Femur (tissue), 1 donor: Measurements from ENCODE around the gene OSBP.
"Not testable (repeated sequence)": the region's sequence is repeated elsewhere in the genome, so short reads cannot be mapped to it uniquely, and the experiment has no call there.

Experiments used
- DNase-seq: peaks from one replicate; pipeline ENCODE4 v3.0.0-alpha.2; 2017

Gene OSBP, protein sequence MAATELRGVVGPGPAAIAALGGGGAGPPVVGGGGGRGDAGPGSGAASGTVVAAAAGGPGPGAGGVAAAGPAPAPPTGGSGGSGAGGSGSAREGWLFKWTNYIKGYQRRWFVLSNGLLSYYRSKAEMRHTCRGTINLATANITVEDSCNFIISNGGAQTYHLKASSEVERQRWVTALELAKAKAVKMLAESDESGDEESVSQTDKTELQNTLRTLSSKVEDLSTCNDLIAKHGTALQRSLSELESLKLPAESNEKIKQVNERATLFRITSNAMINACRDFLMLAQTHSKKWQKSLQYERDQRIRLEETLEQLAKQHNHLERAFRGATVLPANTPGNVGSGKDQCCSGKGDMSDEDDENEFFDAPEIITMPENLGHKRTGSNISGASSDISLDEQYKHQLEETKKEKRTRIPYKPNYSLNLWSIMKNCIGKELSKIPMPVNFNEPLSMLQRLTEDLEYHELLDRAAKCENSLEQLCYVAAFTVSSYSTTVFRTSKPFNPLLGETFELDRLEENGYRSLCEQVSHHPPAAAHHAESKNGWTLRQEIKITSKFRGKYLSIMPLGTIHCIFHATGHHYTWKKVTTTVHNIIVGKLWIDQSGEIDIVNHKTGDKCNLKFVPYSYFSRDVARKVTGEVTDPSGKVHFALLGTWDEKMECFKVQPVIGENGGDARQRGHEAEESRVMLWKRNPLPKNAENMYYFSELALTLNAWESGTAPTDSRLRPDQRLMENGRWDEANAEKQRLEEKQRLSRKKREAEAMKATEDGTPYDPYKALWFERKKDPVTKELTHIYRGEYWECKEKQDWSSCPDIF

DNA sequence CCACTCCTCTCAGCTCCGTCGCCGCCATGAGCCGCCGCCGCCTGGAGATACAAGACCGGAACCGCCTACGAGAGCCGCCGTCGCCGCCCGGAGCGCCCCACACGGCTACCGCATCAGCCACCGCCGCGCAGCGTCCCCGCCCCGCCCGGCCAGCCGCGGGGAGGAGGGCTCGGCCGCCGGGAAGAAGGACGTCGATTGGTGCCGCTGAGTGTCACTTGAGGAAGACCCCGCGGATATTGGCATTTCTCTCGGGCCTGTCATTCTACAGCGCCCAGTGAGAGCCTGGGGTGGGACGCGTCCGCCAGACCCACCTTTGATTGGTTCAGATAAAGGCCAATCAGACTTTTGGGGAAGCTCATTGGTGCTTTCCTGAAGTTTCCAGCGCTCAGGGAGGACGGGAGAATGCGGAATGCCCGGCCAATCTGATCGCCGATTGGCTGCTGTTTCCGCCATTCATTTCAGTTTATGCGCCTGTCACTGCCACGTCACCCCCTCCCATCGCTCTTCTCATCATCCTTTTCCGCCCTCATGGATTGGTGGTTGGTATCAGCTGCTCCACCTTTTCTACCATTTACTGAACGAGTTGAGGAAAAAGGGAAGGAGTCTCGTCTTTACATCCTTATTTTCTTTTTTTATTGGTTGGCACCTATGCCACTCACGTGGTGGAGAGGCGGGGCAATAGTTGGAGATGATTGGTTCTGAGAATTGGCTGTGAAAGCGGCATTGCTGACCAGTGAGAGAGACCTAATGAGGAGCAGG, at the start of gene OSBP:
Gene OSBP (minus strand): TSS at position 138 of the 759 bp plus-strand sequence. CDS start 110 bp downstream, at position 28.
- DNase-seq = peak; percentile 100

DNA sequence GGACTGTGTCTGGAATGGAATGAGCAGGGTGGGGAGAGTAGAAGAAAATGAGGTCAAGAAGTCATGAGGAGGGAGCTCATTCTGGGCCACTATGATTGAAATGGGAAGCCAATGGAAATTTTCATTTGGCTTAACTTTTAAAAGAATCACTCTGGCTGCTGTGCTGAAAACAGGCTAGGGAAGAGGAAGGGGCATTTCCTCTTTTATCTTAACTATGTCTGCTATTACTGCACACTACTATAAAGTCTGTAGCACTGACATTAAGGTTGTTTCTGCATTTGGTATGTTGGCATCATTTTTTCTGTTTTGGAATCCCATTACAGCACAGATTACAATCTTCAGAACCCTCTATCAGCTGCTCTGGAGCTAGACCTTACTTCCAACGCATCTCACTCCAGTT, 45.0 kb upstream of the OSBP start:
- DNase-seq = no peak

DNA sequence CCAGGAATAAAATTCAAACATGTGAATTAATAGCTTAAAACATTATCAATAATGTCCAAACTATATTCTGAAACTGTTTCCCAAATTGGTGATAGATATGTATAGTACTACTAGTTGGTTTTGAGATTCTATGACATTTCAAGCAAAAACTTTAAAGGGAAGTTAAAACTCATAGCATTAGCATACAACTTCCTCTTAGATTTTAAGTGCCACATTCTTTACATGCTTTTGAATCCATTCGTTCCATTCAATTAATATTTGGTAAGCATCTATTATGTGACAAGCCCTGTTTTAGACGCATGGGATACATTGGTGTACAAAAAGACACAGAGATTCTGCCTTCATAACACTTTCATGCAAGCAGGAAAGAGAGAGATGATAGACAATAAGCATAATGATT, 44.4 kb upstream of the OSBP start:
- no peak for DNase-seq

DNA sequence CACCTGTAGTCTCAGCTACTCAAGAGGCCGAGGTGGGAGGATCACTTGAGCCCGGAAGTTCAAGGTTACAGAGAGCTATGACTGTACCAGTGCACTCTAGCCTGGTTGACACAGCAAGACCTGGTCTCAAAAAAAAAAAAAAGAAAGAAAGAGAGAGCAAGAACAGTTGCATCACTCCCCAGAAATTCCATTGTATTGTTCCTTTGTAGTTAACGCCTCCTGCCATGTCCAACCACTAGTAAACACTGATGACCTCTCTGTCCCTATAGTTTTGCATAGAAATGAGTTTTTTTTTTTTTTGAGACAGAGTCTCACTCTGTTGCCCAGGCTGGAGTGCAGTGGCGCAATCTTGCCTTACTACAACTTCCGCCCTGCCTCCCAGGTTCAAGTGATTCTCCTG, 42.5 kb upstream of the OSBP start:
- DNase-seq = no peak

DNA sequence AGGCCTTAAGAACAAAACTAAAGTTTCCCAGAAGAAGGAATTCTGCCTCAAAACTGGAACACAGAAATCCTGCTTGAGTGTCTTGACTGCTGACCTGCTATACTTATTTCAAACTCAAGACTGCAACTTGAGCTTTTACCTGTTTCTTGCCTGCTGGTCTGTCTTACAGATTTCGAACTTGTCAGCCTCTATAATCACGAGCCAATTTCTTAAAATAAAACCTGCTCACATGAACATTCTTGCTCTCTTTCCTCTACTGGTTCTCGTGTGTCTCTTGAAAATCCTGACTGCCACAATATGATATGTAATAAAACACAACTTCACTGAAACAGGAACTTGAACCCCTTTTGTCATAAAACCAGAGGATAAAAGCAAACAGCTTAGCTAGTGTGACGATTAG, 39.3 kb upstream of the OSBP start:
- DNase-seq = no peak

DNA sequence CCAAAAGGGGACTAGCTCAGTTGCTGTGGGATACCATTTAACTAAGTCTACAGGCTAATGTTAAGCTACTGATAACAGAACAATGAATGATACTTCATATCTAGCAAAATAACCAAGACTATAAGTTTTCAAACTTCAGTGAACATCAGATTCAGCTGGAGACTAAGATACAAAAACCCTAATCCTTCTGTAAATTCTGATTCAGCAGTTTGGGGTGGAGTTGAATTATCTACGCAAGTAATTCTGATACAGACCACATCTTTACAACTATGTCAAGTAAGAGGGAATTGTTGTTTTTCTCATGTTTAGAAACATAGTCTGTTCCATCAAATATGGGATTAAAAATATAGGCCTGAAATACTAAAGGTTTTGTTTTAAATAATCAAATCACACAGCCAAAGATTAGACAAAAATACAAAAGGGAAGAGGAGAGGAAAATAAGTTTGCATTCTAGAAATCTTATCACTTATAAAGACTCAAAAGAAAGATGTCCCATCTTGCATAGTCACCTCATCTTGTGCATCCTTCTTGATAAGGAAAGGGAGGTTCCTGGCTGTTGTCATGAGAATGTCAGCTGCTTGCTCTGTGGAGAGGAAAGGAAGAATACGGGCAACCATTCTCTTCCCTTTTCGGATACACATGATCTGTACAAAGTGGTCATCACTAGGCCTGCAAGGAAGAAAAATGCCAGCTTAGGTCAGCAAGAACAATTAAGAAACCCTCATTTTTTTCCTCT, 31.8 kb upstream of the OSBP start:
- no peak for DNase-seq

DNA sequence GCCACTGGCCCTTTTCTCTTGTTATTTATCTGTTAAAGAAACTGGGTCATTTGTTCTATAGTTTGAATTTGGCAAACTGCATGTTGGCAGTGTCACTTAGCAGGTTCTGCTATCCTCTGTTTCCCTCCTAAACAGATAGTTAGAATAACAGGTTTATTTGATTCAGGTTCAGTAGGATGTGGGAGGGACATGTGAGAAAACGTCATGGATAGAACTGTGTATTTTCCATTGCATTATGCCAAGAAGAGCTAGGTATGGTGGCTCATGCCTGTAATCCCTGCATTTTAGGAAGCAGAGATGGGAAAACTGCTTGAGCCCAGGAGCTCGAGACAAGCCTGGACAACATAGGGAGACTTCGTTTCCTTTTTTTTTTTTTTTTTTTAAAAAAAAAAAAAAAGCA, 29.0 kb upstream of the OSBP start:
- no peak for DNase-seq

DNA sequence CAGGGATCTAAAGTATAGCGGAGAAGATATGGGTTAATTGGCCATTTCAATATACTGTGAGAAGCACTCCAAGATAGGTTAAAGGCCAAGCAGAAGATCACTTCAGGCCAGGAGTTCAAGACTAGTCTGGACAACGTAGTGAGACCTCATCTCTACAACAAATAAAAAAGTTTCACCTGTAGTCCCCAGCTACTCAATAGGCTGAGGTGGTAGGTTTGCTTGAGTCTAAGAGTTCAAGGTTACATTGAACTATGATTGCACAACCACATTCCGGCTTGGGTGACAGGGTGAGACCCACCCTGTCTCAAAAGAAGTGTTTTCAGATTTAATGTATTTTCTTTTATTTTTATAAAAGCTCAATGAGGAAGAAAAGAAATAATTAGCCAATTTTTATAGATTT, 27.8 kb upstream of the OSBP start:
- no peak for DNase-seq

DNA sequence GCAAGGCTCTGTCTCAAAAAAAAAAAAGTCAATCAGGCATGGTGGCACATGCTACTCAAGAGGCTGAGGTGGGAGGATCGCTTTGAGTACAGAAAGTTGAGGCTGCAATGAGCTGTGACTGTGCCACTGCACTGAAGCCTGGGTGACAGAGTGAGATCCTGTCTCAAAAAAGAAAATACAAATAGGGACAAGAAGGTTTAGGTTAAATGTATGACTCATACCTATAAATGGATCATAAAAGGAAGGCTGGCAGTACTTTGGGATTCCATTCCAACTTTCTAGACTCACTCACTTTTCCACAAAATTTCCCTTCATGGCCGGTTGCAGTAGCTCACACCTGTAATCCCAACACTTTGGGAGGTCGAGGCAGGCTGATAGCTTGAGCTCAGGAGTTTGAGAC, 25.6 kb upstream of the OSBP start:
- no peak for DNase-seq

DNA sequence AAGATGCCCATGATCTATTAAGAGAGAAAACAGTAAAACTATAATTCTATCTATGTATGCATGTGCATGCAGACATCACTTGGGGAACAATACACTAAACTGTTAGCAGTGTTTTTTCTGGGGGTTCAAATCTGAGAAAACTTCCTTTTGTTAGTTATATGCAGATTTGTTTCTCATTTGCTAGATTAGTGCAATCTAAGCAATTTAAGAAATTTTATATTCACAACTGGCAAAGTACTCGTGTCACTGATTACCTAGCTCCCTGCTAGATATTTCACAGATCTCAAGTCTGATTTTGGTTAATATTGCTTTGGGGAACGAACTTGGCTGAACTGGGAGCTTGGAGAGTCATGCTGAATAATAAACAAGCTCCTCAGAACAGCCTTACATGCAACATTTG, 14.9 kb upstream of the OSBP start:
- DNase-seq = no peak

DNA sequence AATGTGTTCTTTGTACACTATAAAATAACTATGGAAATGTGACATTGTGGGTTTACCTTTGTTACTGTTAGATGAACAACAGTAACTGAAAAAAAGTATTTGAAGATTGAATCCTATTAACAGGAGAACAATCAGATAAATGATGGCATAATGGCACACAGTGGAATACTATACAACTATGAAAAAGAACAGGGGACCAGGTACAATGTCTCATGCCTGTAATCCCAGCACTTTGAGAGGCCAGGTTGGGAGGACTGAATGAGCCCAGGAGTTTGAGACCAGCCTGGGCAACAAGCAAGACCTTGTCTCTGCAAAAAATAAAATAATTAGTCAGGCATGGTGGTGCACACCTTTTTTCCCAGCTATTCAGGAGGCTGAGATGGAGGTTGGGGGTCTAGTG, 14.4 kb upstream of the OSBP start:
- no peak for DNase-seq

DNA sequence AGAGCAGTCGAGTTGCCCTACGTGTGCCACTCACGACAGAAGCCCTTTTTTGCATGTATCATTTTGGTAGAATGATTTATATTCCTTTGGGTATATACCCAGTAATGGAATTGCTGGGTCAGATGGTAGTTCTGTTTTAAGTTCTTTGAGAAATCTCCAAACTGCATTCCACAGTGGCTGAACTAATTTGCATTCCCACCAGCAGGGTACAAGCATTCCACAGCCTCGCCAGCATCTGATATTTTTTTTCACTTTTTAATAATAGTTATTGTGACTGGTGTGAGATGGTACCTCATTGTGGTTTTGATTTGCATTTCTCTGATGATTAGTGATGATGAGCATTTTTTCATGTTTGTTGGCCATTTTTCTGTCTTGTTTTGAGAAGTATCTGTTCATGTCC, 11.4 kb upstream of the OSBP start:
- DNase-seq = not testable (repeated sequence)

DNA sequence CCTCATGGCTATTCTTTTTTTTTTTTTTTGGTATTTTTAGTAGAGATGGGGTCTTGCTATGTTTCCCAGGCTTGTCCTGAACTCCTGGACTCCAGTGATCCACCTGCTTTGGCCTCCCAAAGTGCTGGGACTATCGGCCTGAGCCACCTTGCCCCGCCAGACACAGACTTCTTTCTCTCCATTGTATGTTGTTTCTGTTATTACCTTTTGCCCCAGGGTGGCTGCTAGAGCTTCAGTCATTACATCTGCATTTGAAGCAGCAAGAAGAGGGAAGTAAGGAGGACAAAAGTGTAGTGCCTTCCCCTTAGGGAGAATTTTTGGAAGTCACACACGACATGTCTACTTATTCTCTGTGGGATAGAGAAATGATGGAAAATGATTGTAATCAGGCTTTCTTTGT, 10.1 kb upstream of the OSBP start:
- no peak for DNase-seq

DNA sequence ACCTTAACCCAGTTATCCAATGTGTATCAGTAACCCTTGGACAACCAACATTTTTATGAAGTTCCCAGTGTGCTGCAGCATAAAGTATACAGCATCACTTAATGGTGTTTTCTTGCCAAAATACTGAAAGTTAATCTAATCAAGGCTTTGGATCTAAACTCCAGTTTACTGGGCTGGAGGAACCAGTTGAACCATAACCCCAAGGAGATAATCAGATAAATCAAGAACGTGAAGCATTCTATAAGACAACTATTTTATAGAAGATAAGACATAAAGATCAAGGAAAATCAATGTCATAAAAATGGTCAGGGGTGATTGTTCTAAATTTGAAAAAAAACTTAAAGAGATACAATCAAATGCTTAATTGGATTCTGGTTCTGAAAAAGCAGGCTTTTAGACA, 2.3 kb upstream of the OSBP start:
- DNase-seq = no peak

DNA sequence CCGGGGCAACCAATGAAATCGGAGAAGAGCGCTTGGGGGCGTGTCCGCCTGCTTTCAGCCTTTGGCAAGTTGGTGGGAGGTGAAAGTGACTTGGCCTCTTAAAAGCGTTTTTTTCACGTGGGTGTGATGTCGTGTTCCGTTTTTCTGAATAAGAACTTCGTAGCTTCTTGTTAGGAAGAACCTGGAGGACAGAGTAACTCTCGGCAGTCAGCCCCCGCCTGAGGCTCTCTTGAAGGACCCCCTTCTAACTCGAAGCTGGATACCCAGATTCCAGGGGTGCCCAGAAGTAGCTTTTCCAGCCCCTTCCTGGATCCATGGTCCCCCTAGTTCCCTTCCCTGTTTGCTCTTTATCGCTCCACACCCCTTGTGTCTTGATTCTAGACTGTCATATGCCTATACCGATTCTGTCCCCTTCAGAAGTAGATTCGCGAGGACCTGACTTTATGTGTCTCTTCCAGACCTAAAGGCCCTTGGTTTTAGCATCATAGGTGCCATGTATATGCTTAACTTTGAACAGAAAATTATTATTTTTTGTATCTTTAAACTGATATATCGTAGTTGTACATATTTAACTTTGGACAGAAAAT, 915 bp upstream of the OSBP start:
- no peak for DNase-seq

DNA sequence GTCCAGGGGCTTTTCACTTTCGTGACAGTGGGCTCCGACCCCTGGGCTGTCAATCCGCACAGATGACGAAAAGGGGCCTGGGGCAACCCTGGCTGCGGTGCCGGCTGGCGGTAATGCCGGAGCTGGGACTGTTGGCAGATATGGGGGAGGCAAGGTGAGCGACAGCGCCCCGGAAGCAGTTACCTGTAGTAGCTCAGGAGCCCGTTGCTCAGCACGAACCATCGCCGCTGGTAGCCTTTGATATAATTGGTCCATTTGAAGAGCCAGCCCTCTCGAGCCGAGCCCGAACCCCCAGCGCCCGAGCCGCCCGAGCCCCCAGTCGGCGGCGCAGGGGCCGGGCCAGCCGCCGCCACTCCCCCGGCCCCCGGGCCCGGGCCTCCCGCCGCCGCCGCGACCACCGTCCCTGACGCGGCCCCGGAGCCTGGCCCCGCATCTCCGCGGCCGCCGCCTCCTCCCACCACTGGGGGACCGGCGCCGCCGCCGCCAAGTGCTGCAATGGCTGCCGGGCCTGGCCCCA, 396 bp downstream of the OSBP start:
- peak; percentile 57 for DNase-seq

DNA sequence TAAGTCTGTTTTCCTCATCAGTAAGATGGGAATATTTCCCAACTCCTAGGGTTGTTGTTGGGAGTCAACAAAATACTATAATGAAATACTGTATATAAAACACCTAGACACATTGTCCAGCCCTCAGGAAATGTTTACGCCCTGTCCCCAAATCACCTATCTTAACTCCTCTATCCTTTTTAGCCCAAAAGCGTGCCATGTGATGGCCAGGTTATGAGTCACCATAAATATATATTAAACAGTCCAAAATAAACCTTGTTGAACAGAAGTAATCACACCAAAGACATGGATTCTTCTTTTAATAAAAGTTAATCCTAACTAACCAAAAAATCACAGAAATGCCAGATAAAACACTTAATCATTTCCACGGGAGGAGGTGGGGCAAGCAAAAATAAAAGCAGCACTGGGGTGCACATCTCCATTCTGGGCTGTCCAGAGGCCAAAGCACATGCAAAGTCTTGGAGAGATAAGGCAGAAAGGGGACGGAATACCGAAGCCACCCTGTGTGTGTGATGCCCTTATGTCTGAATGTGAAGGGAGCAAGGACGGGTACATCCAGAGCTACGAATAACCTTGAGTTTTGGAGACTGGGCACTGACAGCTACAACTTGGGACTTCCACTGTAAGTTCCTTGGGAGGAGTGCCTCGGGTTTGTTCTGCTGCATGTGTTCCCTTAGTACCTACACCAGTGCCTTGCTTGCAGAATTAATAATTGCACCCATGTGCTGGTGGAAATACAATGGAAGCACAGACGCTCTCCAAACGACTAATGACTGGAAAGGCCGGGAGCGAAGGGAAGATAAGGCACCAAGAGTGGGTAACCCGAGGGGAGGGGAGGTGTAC, 1.1 kb downstream of the OSBP start:
- DNase-seq = no peak

DNA sequence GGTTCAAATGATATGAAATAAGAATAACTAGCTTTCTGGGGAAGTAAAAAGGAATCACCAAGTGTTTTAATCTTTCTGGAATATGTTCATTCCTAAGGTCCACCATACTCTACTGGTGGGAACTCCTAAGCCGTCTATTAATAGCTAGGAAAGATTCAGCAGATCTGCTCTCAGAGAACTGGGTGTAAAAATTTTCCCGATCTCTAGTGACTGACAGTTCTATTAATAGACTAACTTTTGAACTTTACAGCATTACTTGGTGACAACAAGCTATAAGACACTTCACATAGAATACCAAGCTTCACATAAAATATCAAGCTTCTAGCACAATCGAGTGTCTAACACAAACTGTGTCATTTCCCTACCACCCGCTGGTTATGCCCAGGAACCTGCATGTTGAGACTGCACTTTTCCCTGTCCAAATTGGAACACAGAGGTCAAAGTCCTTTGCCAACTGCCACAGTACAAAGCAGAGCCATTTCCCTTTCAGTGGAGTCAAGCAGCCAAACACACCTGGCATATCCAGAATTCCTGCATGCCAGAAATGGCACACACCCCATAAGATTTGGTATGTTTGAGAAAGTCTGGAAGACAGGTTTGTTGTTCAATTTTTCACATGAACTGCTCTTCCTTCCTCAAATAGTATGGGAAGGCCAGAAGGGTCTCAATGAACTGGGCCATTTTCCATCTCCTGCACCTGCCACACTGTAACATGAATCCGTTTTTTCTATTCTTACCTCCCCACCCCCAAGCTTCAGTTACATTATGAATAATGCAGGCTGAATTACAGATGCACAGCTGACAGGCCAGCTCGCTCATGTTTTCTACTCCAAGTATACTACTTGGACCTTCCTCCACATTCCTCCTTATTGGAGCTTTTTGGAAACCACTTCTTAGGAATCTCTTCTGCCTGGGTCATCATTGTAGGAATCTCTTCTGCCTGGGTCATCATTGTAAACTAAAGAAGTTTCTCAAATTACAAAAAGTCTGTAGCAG, 3.7 kb downstream of the OSBP start:
- peak; percentile 20 for DNase-seq

DNA sequence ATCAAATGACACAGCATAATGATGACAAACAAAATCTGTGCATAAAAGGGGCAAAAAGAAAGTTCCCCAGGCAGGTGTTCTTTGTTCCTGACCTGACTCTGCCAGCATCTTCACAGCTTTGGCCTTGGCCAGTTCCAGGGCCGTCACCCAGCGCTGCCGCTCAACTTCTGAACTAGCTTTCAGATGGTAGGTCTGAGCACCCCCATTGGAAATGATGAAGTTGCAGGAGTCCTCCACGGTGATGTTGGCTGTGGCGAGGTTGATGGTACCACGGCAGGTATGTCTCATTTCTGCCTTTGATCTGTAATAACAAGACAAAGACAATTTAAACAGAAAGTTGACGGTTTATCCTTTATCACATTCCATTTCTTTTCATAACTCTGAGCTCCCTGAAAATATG, 5.3 kb downstream of the OSBP start:
- no peak for DNase-seq
